Measurements from ENCODE around the gene UBAC2.

The UBAC2 gene

GRCh38 chr13:99357131-99357596 is 156.5 kb downstream of the UBAC2 start:
- no peak for DNase-seq (ENCODE audit: low read depth in 2 of 2)

DNA sequence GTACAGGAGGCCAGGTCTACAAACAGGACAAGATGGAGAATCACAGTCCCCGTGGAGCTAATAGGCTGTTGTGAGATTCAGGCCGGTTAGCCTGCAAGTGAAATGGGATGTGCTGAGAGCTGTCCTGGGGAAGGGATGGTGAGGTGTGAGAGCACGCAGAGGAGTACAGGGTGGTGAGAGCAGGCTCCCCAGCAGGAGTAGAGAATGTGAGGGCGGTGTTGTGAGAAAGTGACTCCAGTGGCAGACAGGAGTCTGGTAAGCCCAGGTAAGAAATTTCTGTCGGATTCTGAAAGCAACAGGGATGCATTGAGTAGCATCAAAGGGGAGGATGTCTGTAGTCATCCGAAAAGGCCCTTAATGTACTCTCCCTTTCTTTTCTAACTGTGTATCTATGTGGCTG is 157.3 kb downstream of the UBAC2 start:
- no peak for DNase-seq (ENCODE audit: low read depth in 2 of 2)

GRCh38 chr13:99359528-99359927 is 158.9 kb downstream of the UBAC2 start:
- no peak for DNase-seq (ENCODE audit: low read depth in 2 of 2)

DNA sequence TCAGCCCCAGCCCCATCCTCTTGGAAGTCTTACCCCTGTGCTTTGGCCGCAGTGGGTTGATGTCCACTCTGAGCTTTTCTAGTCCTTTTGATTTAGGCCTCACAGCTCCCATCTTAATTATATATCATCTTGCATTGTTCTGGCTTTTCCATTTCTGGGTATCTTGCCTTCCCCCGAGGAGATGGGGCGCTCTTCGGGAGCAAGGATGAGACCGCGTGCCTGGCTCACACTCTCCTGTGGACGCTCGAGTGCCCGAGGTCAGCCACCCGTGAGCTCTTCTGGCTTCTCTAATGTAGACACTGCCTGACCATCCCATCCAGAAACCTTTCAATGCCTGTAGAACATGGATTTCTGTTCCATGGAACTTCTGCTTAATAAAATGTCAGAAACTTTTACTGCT is 160.0 kb downstream of the UBAC2 start:
- DNase-seq (ENCODE audit: low read depth in 2 of 2) = no peak

GRCh38 chr13:99361197-99361596 is 160.5 kb downstream of the UBAC2 start:
- DNase-seq (ENCODE audit: low read depth in 2 of 2) = no peak

DNA sequence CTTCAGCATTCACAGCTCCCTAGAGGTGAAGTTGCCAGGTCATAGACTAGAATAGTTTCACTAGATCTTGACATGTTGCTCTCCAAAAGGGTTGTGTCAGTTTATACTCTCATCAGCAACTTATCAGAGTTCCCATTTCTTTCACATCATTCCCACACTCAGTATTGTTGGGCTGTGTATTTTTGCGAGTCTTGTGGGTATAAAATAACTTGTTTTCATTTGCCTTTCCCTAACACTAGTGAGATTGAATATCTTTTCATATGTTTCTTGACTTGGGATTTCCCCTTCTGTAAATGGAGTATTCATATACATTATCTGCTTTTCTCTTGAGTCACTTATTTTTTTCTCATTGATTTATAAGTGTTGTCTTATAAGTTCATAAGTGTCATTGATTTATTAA is 161.7 kb downstream of the UBAC2 start:
- no peak for DNase-seq (ENCODE audit: low read depth in 2 of 2)

- no peak for DNase-seq (ENCODE audit: low read depth in 2 of 2)
Measured at GRCh38 chr13:99363391-99363790, 162.7 kb downstream of the UBAC2 start.

- no peak for DNase-seq (ENCODE audit: low read depth in 2 of 2)
Measured at GRCh38 chr13:99363949-99364348, 163.3 kb downstream of the UBAC2 start.

GRCh38 chr13:99366075-99366987 is 165.7 kb downstream of the UBAC2 start:
- DNase-seq (ENCODE audit: low read depth in 2 of 2) = no peak

DNA sequence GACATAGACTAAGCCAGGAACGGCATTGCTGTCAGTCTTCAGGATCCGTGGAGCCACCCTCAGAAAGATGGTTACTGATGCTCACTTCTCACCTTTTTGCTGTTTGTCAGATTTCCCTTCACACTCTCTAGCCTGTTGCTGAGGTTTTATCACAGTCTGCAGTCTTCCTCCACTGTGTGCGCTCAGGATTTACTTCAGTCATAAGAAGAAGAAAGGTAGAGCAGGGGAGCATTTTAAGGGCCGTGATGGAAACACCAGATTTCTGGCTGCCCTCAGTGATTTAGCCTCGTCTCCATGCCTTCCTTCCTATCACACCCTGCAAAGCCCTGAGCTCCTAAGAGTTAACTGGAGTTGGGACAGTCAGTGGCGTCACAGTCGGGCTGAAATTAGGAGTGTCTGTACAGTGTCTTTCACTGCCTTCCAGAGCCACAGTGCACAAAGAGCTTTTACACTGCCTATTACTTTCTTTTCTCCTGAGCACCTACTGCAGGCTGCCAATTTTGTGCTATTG is 166.5 kb downstream of the UBAC2 start:
- DNase-seq (ENCODE audit: low read depth in 2 of 2) = no peak

- DNase-seq (ENCODE audit: low read depth in 2 of 2) = no peak
Measured at GRCh38 chr13:99367663-99368448, 167.2 kb downstream of the UBAC2 start.

DNA sequence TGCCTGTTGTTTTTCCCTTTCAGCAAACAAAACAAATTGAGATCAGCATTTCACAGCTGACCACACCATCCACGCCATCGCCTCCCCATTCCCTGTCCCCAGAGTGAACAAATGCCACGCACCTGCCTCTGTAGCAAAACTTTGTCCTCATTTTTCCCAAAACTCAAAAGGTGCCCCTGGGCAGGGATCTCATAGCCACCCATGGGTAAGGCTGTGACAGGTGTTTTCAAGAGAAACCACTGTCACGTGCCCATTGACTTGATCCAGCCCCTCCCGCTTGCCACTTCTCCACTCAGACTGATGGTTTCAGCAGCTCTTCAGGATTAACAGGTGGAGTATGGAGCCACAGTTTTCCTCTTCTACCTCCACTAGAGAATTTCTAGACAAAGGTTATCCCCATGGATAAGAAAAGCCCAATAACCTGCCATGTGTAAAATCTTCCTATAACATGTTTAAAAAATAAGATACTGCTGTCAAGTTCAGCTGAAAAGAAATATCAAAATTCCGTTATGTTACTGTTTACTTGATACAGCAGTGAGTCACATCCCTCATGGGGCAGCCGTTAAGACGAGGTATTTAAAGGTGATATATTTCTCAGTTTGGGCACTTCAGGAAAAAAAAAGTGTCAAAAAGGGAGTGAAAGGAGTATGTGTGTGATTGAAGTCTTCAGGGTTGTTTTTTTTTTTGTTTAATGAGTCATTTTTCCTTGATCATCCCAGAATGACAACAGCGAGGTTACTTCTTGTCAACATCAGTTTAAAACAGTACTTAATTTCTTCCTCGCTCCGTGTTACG is 170.0 kb downstream of the UBAC2 start:
- DNase-seq (ENCODE audit: low read depth in 2 of 2) = no peak

DNA sequence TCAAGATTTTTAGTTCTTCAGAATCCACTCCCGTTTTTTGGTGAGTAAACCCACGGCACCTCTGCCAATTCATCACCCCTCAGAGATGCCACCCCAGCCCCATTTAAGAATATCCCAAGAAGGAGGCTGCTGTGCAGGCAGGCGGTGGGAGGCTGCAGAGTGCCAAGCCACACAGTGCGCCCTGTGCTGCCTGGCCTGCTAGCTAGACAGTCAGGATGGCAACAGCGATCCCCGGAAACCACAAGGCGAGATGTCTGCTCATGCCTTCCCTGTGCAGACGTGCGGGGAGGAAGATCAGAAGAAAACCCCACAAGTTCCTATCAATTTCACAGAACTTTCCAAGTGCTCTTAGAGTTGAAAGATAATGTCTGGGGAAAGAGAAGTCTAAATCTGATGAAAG is 171.3 kb downstream of the UBAC2 start:
- no peak for DNase-seq (ENCODE audit: low read depth in 2 of 2)

DNA sequence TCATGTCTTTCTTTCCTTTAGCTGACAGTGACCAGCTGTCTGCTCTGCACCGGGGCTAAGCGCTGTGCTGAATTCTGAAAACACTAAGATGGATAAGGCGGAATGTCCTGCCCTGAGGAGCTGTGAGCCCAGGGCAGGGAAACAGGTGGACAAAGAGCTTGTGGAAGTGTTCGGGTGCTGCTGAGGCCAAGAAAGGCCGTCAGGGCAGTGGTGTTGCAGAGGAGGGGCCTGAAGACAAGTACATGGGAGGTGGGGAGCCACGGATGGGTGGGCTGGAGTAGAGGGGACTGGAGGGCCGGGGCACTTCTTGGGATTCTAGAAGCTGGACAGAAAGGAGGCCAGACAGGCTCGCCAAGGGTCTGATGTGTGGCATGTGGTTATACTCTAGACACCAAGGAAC is 172.8 kb downstream of the UBAC2 start:
- no peak for DNase-seq (ENCODE audit: low read depth in 2 of 2)

DNA sequence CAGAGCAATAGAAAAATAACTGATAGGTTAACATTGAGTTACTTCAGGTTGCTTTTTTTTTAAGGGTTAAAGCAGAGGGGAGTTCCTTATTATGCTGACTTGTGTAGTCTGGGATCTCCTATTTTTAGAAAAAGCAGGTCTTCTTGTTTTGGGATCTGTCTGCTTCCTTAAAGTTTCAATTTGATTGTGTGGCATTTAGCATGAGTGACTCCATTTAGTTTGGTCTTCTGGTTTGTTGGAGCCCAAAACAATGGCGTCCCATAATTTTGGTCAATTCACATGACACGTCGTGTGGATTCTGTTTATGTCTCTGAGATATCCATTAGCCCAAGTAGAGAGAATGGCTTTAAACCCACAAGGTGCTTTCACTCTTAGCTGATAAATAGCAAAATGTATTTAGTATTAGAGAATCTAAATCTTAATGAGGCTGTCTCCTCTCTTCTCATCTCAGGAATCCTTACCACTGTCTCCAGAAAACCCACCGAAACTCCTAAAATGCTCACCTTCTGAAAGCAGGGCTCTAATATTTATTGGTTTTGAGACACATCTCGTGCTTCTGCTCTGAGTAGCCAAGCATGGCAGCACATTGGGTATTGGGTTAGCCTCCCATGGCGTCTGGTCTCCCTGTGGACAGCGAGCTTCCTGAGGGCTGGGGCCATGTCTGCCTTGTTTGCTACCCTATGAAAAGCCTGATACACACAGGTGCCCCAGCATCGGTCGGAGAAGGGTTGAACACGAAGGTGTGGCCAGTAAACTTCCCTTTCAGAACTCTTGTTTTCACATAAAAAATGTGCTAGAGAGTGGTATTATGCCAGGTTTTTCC is 173.7 kb downstream of the UBAC2 start:
- DNase-seq (ENCODE audit: low read depth in 2 of 2) = no peak

GRCh38 chr13:99374994-99375737 is 174.5 kb downstream of the UBAC2 start:
- DNase-seq (ENCODE audit: low read depth in 2 of 2) = no peak

- no peak for DNase-seq (ENCODE audit: low read depth in 2 of 2)
Measured at GRCh38 chr13:99375738-99376080, 175.1 kb downstream of the UBAC2 start.

- DNase-seq (ENCODE audit: low read depth in 2 of 2) = no peak
Measured at GRCh38 chr13:99376132-99376531, 175.5 kb downstream of the UBAC2 start.

GRCh38 chr13:99376924-99377323 is 176.3 kb downstream of the UBAC2 start:
- DNase-seq (ENCODE audit: low read depth in 2 of 2) = no peak

GRCh38 chr13:99377641-99378040 is 177.0 kb downstream of the UBAC2 start:
- DNase-seq (ENCODE audit: low read depth in 2 of 2) = no peak

Data from activated CD4-positive, alpha-beta T cell treated with anti-CD3 and anti-CD28 coated beads for 24 hours (primary cell).